ENCODE data around the gene ATF6B. TPM values are rescaled to one million over a fixed set of nuclear protein-coding genes. Genes with fewer than 3 reads are reported as not detected.

The ATF6B gene
- total and polyA plus RNA-seq, 2 of the 13 experiments (the other 11 are each of a cell fraction or from before 2014, with no cell fraction given) = 18.1 to 44.0 TPM

GRCh38 chr6:32149932-32150870 is 22.2 kb upstream of the ATF6B start:
- H3K4me2 ChIP-seq (ENCODE audit: low read depth, low read length) = no peak overlapping the region
- CTCF ChIA-PET (ENCODE audit: low intra/inter-chr PET ratio, low total read pairs) = no interaction called here
- in situ Hi-C loops (cut with HindIII; ENCODE audit: extremely low pct_ligation_motif_present, low pct_unique_long_range_greater_than_20kb) = loop anchor here (5.0 kb wide), 1 partner anchor 33 kb away; no protein-coding TSS in a partner anchor

More at GRCh38 chr6:32149932-32150870, 22.2 kb upstream of the ATF6B start:
- Histone ChIP-seq H4K20me1 (ENCODE audit: insufficient read depth, low read length) (no peaks in the 10 kb centered on the region), H3K9me3 (ENCODE audit: low read length) (no peaks in the 10 kb centered on the region), H3K9ac (ENCODE audit: insufficient read depth, low read depth, low read length) (no peak overlapping the region), H2AFZ (ENCODE audit: low read length) (no peak overlapping the region), H3K4me3 (replicated peaks in 1 of 3; ENCODE audit: insufficient read depth in 1 of 3, low read depth in 2 of 3, low read length in 3 of 3) (no peak overlapping the region), H3K27me3 (ENCODE audit: control insufficient read depth in 1 of 2, insufficient read depth in 2 of 2, low read length in 2 of 2) (peaks cover 0 to 5% of the 10 kb centered on the region in 2 experiments; a peak in 2 of 5 replicates), H3K27ac (ENCODE audit: extremely low read length, insufficient read depth, low read length) (no peak overlapping the region), H3K4me1 (ENCODE audit: insufficient read depth, low read length) (peaks cover 26% of the 10 kb centered on the region), H3K36me3 (replicated peaks in 1 of 2; ENCODE audit: control insufficient read depth in 1 of 2, insufficient read depth in 2 of 2, low read length in 2 of 2) (no peaks in the 10 kb centered on the region), H3K79me2 (ENCODE audit: insufficient read depth, low read length) (peaks cover 10% of the 10 kb centered on the region)
- FAIRE-seq = no peak
- ATAC-seq = no peak
- intact Hi-C loops (cut with micrococcal nuclease; ENCODE audit: unreplicated experiment) = no loop called here
- BruUV-seq (replicated peaks) = no TSS peak
- no peak for DNase-seq (ENCODE audit: low spot score)
- TF ChIP-seq ZZZ3 (CRISPR knock-in tag; IDR thresholded peaks at IDR 0.05; ENCODE audit: borderline replicate concordance) = no peak
- no peak for TF ChIP-seq CHD2 (IDR thresholded peaks at IDR 0.05; ENCODE audit: low read depth, low read length)
- no peak for TF ChIP-seq RXRA (CRISPR knock-in tag; IDR thresholded peaks at IDR 0.05)
- no peak for TF ChIP-seq HHEX (CRISPR knock-in tag; IDR thresholded peaks at IDR 0.05)
- TF ChIP-seq SRSF4 (IDR thresholded peaks at IDR 0.05; ENCODE audit: low read depth, low read length, poor library complexity, severe bottlenecking) = no peak
- TF ChIP-seq TBL1XR1 (IDR thresholded peaks at IDR 0.05; ENCODE audit: borderline replicate concordance, low read length, partially characterized antibody) = no peak
- TF ChIP-seq FOXJ3 (CRISPR knock-in tag; IDR thresholded peaks at IDR 0.05; ENCODE audit: borderline replicate concordance) = no peak
- no peak for TF ChIP-seq SMC3 (IDR thresholded peaks at IDR 0.05; ENCODE audit: low read length)
- TF ChIP-seq ZNF782 (CRISPR knock-in tag; IDR thresholded peaks at IDR 0.05; ENCODE audit: borderline replicate concordance) = no peak
- TF ChIP-seq NR2C2 (CRISPR knock-in tag; IDR thresholded peaks at IDR 0.05; ENCODE audit: borderline replicate concordance) = no peak
- TF ChIP-seq, protein P1, sequence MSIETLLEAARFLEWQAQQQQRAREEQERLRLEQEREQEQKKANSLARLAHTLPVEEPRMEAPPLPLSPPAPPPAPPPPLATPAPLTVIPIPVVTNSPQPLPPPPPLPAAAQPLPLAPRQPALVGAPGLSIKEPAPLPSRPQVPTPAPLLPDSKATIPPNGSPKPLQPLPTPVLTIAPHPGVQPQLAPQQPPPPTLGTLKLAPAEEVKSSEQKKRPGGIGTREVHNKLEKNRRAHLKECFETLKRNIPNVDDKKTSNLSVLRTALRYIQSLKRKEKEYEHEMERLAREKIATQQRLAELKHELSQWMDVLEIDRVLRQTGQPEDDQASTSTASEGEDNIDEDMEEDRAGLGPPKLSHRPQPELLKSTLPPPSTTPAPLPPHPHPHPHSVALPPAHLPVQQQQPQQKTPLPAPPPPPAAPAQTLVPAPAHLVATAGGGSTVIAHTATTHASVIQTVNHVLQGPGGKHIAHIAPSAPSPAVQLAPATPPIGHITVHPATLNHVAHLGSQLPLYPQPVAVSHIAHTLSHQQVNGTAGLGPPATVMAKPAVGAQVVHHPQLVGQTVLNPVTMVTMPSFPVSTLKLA (IDR thresholded peaks at IDR 0.05) = no peak
- POLR2A ChIA-PET = no interaction called here
- 87% methylated on average over 55 of the region's 55 CpGs for WGBS (ENCODE audit: low lambda C conversion rate)

All from HepG2 (cell line).